ENCODE measurements around the gene DRAM1. TPM values are rescaled to one million over a fixed set of nuclear protein-coding genes. Genes with fewer than 3 reads are reported as not detected.

The DRAM1 gene
- polyA plus RNA-seq, 1 of the 3 experiments (the other 2 are of a cell fraction): 37.4 TPM

GRCh38 chr12:101847325-101847724 lies 30.1 kb upstream of the DRAM1 start:
- H3K4me1 ChIP-seq (ENCODE audit: control insufficient read depth in 1 of 2, insufficient read depth in 2 of 2, low read depth in 1 of 2, low read length in 1 of 2): no peaks in the 10 kb centered on the region
- H4K20me1 ChIP-seq (ENCODE audit: insufficient read depth): no peaks in the 10 kb centered on the region
- H3K79me2 ChIP-seq (ENCODE audit: insufficient read depth): no peaks in the 10 kb centered on the region
- no peak overlapping the region for H3K9ac ChIP-seq
- H3K27ac ChIP-seq (ENCODE audit: low read depth in 2 of 2, low read length in 1 of 2): no peak overlapping the region
- no peak overlapping the region for H3K4me2 ChIP-seq
- H2AFZ ChIP-seq (ENCODE audit: low read depth): no peak overlapping the region
- ChIA-PET POLR2A (interaction anchor here (0.6 kb wide), 1 partner anchor 13 kb away, joined by 4 read pairs; no protein-coding TSS in a partner anchor), CTCF (interaction anchor here (1.0 kb wide), 1 partner anchor 8 kb away, joined by 3 read pairs; no protein-coding TSS in a partner anchor)
- no peak for DNase-seq
- no peaks in the 10 kb centered on the region for H3K27me3 ChIP-seq (ENCODE audit: insufficient read depth)
- no peaks in the 10 kb centered on the region for H3F3A ChIP-seq (replicated peaks; ENCODE audit: insufficient read depth)
- TF ChIP-seq TEAD4 (IDR thresholded peaks at IDR 0.05; ENCODE audit: borderline replicate concordance, insufficient read depth) (no peak), USF1 (IDR thresholded peaks at IDR 0.05; ENCODE audit: borderline replicate concordance, low read depth) (no peak), TAF1 (IDR thresholded peaks at IDR 0.05; ENCODE audit: borderline replicate concordance, low read depth, low read length) (no peak), NRF1 (IDR thresholded peaks at IDR 0.05; ENCODE audit: low read depth, low read length) (no peak), RAD21 (IDR thresholded peaks at IDR 0.05; ENCODE audit: low read length) (no peak), MAX (IDR thresholded peaks at IDR 0.05; ENCODE audit: low read depth) (no peak), EP300 (IDR thresholded peaks at IDR 0.05; ENCODE audit: borderline replicate concordance in 1 of 2, low read depth in 1 of 2, low read length in 1 of 2) (no peak), SMC3 (IDR thresholded peaks at IDR 0.05; ENCODE audit: low read depth, low read length) (no peak)
- no peaks in the 10 kb centered on the region for H3K9me3 ChIP-seq
- no peaks in the 10 kb centered on the region for H3K9me2 ChIP-seq
- WGBS (ENCODE audit: low lambda C conversion rate): 70% methylated on average over 5 of the region's 5 CpGs
- H3K36me3 ChIP-seq (replicated peaks in 1 of 2; ENCODE audit: control insufficient read depth in 1 of 2, insufficient read depth in 2 of 2, low read length in 1 of 2): no peaks in the 10 kb centered on the region
- H3K4me3 ChIP-seq (ENCODE audit: low read depth in 2 of 2, low read length in 1 of 2): no peak overlapping the region

- Histone ChIP-seq H3K36me3 (replicated peaks in 1 of 2; ENCODE audit: control insufficient read depth in 1 of 2, insufficient read depth in 2 of 2, low read length in 1 of 2) (no peaks in the 10 kb centered on the region), H2AFZ (ENCODE audit: low read depth) (no peak overlapping the region), H3K4me1 (ENCODE audit: control insufficient read depth in 1 of 2, insufficient read depth in 2 of 2, low read depth in 1 of 2, low read length in 1 of 2) (peaks cover 0 to 5% of the 10 kb centered on the region in 2 experiments; a peak in 1 of 4 replicates), H3K9me3 (no peaks in the 10 kb centered on the region), H4K20me1 (ENCODE audit: insufficient read depth) (no peaks in the 10 kb centered on the region), H3K4me2 (no peak overlapping the region), H3K9me2 (no peaks in the 10 kb centered on the region), H3K27ac (ENCODE audit: low read depth in 2 of 2, low read length in 1 of 2) (no peak overlapping the region), H3K4me3 (ENCODE audit: low read depth in 2 of 2, low read length in 1 of 2) (no peak overlapping the region), H3F3A (replicated peaks; ENCODE audit: insufficient read depth) (no peaks in the 10 kb centered on the region), H3K9ac (no peak overlapping the region), H3K27me3 (ENCODE audit: insufficient read depth) (no peaks in the 10 kb centered on the region), H3K79me2 (ENCODE audit: insufficient read depth) (no peaks in the 10 kb centered on the region)
- no peak for TF ChIP-seq MAX (IDR thresholded peaks at IDR 0.05; ENCODE audit: low read depth)
- no peak for TF ChIP-seq RFX5 (IDR thresholded peaks at IDR 0.05; ENCODE audit: low read length)
- no peak for TF ChIP-seq NRF1 (IDR thresholded peaks at IDR 0.05; ENCODE audit: low read depth, low read length)
- no peak for TF ChIP-seq TEAD4 (IDR thresholded peaks at IDR 0.05; ENCODE audit: borderline replicate concordance, insufficient read depth)
- TF ChIP-seq CHD2 (IDR thresholded peaks at IDR 0.05; ENCODE audit: low read length, partially characterized antibody): no peak
- TF ChIP-seq USF2 (IDR thresholded peaks at IDR 0.05; ENCODE audit: borderline replicate concordance, low read depth, low read length): no peak
- no peak for TF ChIP-seq TCF12 (IDR thresholded peaks at IDR 0.05)
- TF ChIP-seq FOSL2 (IDR thresholded peaks at IDR 0.05; ENCODE audit: borderline replicate concordance, low read depth): no peak
- no peak for TF ChIP-seq PBX3 (IDR thresholded peaks at IDR 0.05)
- TF ChIP-seq RXRA (IDR thresholded peaks at IDR 0.05; ENCODE audit: borderline replicate concordance, low read depth): no peak
- no peak for TF ChIP-seq GATA2 (CRISPR knock-in tag; IDR thresholded peaks at IDR 0.05)
- no peak for TF ChIP-seq FOXJ3 (CRISPR knock-in tag; IDR thresholded peaks at IDR 0.05)
- TF ChIP-seq POLR2AphosphoS5 (IDR thresholded peaks at IDR 0.05; ENCODE audit: low read depth, low read length): no peak
- no peak for TF ChIP-seq SIN3A (IDR thresholded peaks at IDR 0.05; ENCODE audit: borderline replicate concordance, low read depth, low read length)
- TF ChIP-seq REST (IDR thresholded peaks at IDR 0.05; ENCODE audit: low read depth, low read length): no peak
- no peak for TF ChIP-seq RAD21 (IDR thresholded peaks at IDR 0.05; ENCODE audit: low read length)
- CTCF ChIA-PET: interaction anchor here (0.9 to 1.6 kb wide), 3 partner anchors 10 to 76 kb away, joined by 3 to 4 read pairs (median 4); no protein-coding TSS in a partner anchor
- no peak for DNase-seq
- POLR2A ChIA-PET: no interaction called here
- WGBS (ENCODE audit: low lambda C conversion rate): 92% methylated on average over 1 of the region's 1 CpG
Measured at GRCh38 chr12:101850199-101850598, 27.2 kb upstream of the DRAM1 start.

All from SK-N-SH (cell line).